ENCODE results near the gene SERPIND1.

- TF ChIP-seq POLR2A (IDR thresholded peaks at IDR 0.05) (no peak), CTCF (IDR thresholded peaks at IDR 0.05) (no peak)
Measured at GRCh38 chr22:20752104-20752741, 21.7 kb upstream of the SERPIND1 start.

Measured in esophagus squamous epithelium (tissue), 4 donors.